Measurements from ENCODE around the gene ZNF512B. TPM values are rescaled to one million over a fixed set of nuclear protein-coding genes. Genes with fewer than 3 reads are reported as not detected.
A peak's percentile ranks its signal among the peaks of the same experiment; 100 is the strongest.

The ZNF512B gene, protein sequence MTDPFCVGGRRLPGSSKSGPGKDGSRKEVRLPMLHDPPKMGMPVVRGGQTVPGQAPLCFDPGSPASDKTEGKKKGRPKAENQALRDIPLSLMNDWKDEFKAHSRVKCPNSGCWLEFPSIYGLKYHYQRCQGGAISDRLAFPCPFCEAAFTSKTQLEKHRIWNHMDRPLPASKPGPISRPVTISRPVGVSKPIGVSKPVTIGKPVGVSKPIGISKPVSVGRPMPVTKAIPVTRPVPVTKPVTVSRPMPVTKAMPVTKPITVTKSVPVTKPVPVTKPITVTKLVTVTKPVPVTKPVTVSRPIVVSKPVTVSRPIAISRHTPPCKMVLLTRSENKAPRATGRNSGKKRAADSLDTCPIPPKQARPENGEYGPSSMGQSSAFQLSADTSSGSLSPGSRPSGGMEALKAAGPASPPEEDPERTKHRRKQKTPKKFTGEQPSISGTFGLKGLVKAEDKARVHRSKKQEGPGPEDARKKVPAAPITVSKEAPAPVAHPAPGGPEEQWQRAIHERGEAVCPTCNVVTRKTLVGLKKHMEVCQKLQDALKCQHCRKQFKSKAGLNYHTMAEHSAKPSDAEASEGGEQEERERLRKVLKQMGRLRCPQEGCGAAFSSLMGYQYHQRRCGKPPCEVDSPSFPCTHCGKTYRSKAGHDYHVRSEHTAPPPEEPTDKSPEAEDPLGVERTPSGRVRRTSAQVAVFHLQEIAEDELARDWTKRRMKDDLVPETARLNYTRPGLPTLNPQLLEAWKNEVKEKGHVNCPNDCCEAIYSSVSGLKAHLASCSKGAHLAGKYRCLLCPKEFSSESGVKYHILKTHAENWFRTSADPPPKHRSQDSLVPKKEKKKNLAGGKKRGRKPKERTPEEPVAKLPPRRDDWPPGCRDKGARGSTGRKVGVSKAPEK
- 18.9 and 22.9 TPM in 2 replicates for total RNA-seq

DNA sequence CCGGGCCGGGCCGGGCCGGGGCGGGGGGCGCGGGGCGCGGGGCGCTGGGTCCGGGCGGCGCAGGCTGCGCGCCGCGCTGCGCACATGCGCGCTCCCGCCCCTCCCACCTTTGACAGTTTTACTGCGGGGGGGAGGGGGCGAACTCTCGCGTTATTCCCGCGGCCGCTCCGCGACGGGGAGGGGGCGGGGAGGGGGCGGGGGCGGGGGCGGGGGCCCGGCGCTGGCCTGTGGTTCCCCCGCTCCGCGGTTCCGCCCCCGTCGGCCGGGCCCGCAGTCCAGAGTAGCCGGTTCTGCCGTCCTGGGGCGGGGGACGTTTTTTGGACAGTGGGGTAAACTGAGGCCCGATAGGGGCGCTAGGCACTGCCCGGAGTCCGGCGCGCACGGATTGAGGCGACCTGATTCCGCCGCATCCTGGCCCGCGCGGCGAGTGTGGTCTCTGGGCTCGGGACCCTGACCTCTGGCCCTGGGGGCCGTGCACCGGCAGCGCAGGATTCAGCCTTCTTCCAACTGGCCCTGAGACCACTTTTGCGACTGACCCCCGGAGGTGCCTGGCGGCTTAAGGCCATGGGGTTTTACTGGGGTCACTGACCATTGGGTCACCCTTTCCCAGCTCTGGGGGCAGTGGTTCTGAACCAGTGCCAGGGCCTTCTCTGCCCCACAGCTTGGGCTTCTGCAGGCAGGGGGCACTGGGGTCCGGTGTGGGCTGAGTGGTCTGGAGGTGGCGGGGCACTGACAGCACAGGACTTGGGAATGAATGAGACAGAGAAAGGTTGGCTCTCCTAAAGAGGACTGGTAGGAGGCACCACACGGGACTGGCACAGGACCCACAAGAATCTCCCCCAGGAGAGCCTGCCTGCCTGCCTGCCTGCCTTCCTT lies at the start of gene ZNF512B:
TSS of gene ZNF512B (minus strand) at position 93 of the 876 bp plus-strand sequence. CDS start 1,980 bp downstream, outside the sequence.

DNA sequence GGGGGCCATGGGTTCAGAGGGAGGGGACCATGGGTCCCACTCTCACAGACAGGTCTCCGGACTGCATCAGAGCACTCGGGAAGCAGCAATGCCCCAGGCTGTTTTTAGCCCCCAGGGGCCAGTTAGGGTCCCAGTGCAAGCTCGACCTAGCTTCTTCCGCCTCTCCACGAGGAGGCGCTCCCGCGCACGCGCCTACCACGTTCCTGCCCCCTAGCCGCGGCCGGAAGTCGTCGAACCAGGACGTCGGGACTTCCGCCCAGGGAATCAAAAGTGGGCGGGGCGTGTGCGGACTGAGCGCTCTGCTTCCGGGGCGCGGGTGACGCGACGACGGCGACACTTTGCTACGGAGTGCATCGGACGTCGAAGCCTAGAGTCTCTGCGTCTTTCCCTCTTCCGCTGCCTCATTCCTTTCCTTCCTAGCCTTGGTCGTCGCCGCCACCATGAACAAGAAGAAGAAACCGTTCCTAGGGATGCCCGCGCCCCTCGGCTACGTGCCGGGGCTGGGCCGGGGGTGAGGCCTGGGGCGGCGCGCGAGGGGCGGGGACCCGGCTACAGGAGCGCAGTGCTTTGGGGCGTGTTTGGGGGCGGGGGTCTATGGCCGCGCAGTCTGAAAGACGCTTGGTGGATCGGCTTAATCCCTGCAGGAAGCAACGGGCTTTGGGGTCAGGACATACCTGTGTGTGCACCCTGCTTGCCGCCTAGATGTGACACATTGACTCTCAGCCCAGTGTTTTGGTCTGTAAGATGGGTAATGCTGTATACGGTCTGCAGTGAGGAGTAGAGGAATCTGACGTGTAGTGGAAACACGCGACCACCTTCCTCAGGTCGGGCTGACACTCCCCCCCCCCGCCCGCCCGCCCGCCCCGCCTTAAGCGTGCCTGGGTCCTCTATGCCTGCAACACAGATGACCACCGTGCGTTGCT lies 11.3 kb upstream of the ZNF512B start, which contains the start of gene PRPF6:
TSS of gene PRPF6 (plus strand) at position 327 of the 923 bp plus-strand sequence. CDS start at position 441, 114 bp downstream.

DNA sequence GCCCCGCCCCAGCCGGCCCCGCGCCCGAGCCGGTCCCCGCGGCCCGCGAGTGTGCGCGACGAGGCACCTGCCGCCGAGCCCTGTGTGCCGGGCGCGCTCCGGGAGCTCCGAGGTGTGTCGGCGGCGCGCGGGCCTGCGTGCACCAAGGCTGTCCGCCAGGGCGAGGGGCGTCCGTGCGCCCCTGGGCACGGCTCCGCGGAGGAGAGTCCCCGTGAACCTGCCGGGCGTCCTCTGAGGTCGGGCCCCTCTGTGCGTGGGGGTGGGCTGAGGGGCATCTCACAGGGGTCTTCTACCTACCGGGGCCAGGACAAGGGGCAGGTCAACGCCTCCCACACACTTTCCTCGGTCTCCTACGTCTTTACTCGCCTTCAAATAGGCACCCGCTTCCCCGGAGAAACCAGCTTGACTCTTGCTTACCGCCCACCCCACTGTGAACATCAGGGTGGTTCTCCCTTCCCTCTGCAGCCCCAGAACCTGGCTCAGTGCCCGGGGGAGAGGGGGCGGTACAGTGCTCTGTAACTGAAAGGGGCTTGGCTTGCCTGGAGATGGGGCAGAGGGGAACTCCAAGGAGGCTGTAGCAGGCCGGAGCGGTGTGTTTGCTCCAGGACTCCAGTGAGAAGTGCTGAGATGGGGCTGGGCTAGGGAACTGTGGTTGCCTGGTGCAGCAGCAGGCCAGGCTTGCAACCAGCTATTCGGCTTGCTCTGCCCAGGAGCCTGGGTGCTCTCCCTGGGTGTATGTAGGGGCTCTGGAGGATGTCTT lies 10.0 kb upstream of the ZNF512B start, which contains the start of gene SAMD10:
TSS of gene SAMD10 (minus strand) at position 86 of the 760 bp plus-strand sequence. CDS start 175 bp downstream, outside the sequence.

DNA sequence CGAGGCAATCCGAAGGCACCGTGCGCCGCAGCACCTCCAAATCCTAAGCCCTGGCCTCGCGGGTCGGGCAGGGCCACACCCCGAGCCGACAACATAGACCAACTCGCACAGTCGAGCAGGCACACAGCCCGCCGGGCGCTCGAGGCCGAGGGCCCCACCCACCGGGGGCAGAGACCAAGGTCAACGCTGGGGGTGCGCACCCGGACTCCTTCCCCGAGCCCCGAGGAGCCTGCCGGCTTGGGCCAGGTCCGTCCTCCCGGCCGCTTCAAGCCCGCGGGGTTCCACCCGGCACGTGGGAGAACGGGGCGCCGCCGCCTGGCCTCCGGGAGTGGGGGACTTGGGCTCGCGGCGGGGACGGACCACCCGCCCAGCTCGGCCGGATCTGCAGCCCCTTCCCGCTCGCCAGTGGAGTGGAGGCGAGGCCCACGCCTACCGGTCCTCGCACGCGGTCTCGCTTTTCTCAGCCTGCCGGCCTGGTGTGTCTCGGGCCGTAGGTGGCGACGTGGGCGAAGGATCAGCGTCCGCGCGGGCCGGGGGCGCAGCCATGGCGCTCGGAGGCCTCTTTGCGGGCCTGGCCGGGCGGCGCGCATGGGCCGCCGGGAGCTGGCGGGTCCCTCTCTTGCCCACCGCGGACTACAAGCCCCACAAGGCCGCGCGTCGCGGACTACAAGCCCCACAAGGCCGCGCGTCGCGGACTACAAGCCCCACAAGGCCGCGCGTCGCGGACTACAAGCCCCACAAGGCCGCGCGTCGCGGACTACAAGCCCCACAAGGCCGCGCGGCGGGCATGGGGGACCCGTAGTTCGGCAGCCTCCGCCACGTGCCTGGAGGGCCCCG lies 13.7 kb downstream of the ZNF512B start, which contains the start of gene UCKL1:
TSS of gene UCKL1 (minus strand) at position 590 of the 837 bp plus-strand sequence. CDS start at position 546, 44 bp downstream.

Small RNA genes lying within 50 kb of the gene (small RNA-seq; reads per million reads assigned to genes)
- gene MIR647 (not detected), gene MIR941-2 (not detected), gene MIR941-4 (not detected), gene MIR941-5 (not detected), gene RNU1-134P (5.4 reads per million, percentile 93 among the genes with 10 or more reads in this experiment)

Other genes starting within 250 kb of the ZNF512B start
- gene LIME1, start 233.3 kb downstream of the ZNF512B start, total RNA-seq, result 2.9 and 3.7 TPM in 2 replicates
- gene SLC2A4RG, start 230.2 kb downstream of the ZNF512B start, total RNA-seq, result 26.7 and 35.9 TPM in 2 replicates
- gene ZBTB46, start 138.7 kb downstream of the ZNF512B start, total RNA-seq, result 13.1 and 14.4 TPM in 2 replicates
- not detected in 2 replicates for gene ABHD16B, start 108.4 kb downstream of the ZNF512B start, total RNA-seq
- 153 and 174 TPM in 2 replicates for gene TPD52L2, start 104.7 kb downstream of the ZNF512B start, total RNA-seq
- gene DNAJC5, start 74.8 kb downstream of the ZNF512B start, total RNA-seq, result 89.5 and 96.4 TPM in 2 replicates
- 32.4 and 37.9 TPM in 2 replicates for gene UCKL1, start 13.5 kb downstream of the ZNF512B start, total RNA-seq
- 3.7 and 6.5 TPM in 2 replicates for gene SAMD10, start 9.7 kb upstream of the ZNF512B start, total RNA-seq
- gene PRPF6, start 11.2 kb upstream of the ZNF512B start, total RNA-seq, result 66.8 and 80.7 TPM in 2 replicates
- 3.6 and 3.9 TPM in 2 replicates for gene C20orf204, start 66.3 kb upstream of the ZNF512B start, total RNA-seq
- gene SOX18, start 79.7 kb upstream of the ZNF512B start, total RNA-seq, result 52.4 and 56.8 TPM in 2 replicates
- gene TCEA2, start 93.3 kb upstream of the ZNF512B start, total RNA-seq, result 25.5 and 43.8 TPM in 2 replicates
- 28.9 and 29.7 TPM in 2 replicates for gene RGS19, start 109.6 kb upstream of the ZNF512B start, total RNA-seq
- gene OPRL1, start 110.2 kb upstream of the ZNF512B start, total RNA-seq, result 1.3 and 2.9 TPM in 2 replicates
- gene LKAAEAR1, start 114.5 kb upstream of the ZNF512B start, total RNA-seq, result 0.33 TPM in 1 of 2 replicates, not detected in the other
- gene NPBWR2, start 137.6 kb upstream of the ZNF512B start, total RNA-seq, result not detected in 2 replicates
- gene MYT1, start 194.5 kb upstream of the ZNF512B start, total RNA-seq, result not detected in 2 replicates

Data from vein endothelial cell (primary cell).